Fibroblast of upper back skin (primary cell): Measurements from ENCODE around the gene FAM78A.

ENCODE experiments used
- DNase-seq: peaks from one replicate; pipeline ENCODE4 v3.0.0-alpha.2; 2013

Gene FAM78A

GRCh38 chr9:131276094-131276888 lies at the start of gene FAM78A:
Gene FAM78A, minus strand, starts transcription at chr9:131276510. Its CDS starts 331 bp downstream, at chr9:131276179.
- no peak for DNase-seq

- no peak for DNase-seq
Measured at GRCh38 chr9:131324736-131325679, 48.7 kb upstream of the FAM78A start.

GRCh38 chr9:131323629-131324028 lies 47.3 kb upstream of the FAM78A start:
- no peak for DNase-seq

GRCh38 chr9:131320031-131320685 lies 43.8 kb upstream of the FAM78A start:
- no peak for DNase-seq

- no peak for DNase-seq
Measured at GRCh38 chr9:131319486-131319885, 43.2 kb upstream of the FAM78A start.

GRCh38 chr9:131318231-131319085 lies 42.1 kb upstream of the FAM78A start:
- no peak for DNase-seq

GRCh38 chr9:131312822-131313770 lies 36.8 kb upstream of the FAM78A start:
- no peak for DNase-seq

GRCh38 chr9:131312246-131312645 lies 35.9 kb upstream of the FAM78A start:
- DNase-seq, result no peak

- no peak for DNase-seq
Measured at GRCh38 chr9:131310833-131311554, 34.7 kb upstream of the FAM78A start.

- no peak for DNase-seq
Measured at GRCh38 chr9:131309530-131310276, 33.4 kb upstream of the FAM78A start.

- DNase-seq, result no peak
Measured at GRCh38 chr9:131308906-131309529, 32.7 kb upstream of the FAM78A start.

GRCh38 chr9:131308452-131308851 lies 32.1 kb upstream of the FAM78A start:
- no peak for DNase-seq

GRCh38 chr9:131307974-131308373 lies 31.7 kb upstream of the FAM78A start:
- DNase-seq, result no peak

- DNase-seq, result peak; percentile 20
Measured at GRCh38 chr9:131306397-131307004, 30.2 kb upstream of the FAM78A start.

GRCh38 chr9:131304676-131305355 lies 28.5 kb upstream of the FAM78A start:
- peak; percentile 58 for DNase-seq

- DNase-seq, result no peak
Measured at GRCh38 chr9:131303381-131304321, 27.3 kb upstream of the FAM78A start.
